ENCODE results near the gene IPO4. TPM values are rescaled to one million over a fixed set of nuclear protein-coding genes. Genes with fewer than 3 reads are reported as not detected.

The IPO4 gene
- total and polyA plus RNA-seq, 9 of the 15 experiments (the other 6 are each of a cell fraction or from before 2014, with no cell fraction given) = 7.3 to 122 (median 31.8) TPM

DNA sequence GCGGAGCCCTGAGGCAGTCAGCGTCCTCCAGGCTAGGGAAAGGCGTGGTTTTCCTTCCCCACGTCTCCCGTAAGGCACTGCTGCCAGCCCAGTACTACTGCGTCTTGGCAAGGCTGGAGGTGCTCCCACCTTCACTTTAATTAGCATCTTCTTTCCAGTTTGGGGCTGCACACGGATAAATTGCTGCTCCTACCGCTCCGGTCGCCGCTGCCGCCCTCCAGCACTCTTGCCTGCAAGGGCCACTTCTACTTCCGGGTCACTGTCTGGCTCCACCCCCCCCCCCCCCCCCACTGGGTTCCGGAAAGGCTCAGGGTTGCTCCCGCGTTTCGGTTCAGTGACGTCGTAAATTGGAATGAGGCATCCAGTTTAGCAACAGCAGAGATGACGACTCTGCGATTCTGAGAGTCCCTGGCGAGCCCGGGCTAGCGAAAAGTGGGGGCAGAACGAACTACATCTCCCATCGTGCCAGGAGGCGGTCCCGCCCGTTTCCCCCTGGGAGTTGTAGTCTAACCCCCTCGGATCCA is 43.6 kb upstream of the IPO4 start, which contains the start of gene NEDD8 (continued):
- TF ChIP-seq SRSF7 (optimal IDR thresholded peaks at IDR 0.05; ENCODE audit: low read depth, low read length) (no peak), HCFC1 (IDR thresholded peaks at IDR 0.05; ENCODE audit: low read depth, low read length) (peak; percentile 95), KDM5B (IDR thresholded peaks at IDR 0.05; ENCODE audit: insufficient replicate concordance, low read depth, low read length) (peak; percentile 55), ZNF165 (CRISPR knock-in tag; IDR thresholded peaks at IDR 0.05; ENCODE audit: borderline replicate concordance) (no peak), TEAD4 (IDR thresholded peaks at IDR 0.05; ENCODE audit: low read length) (no peak), TEAD4 (CRISPR knock-in tag; IDR thresholded peaks at IDR 0.05; ENCODE audit: borderline replicate concordance) (no peak), ZNF282 (CRISPR knock-in tag; IDR thresholded peaks at IDR 0.05) (no peak), TEAD2 (tag; IDR thresholded peaks at IDR 0.05) (no peak), ZFPM2 (CRISPR knock-in tag; IDR thresholded peaks at IDR 0.05) (no peak), KAT8 (IDR thresholded peaks at IDR 0.05; ENCODE audit: low read depth) (no peak), PTTG1 (tag; IDR thresholded peaks at IDR 0.05; ENCODE audit: low read depth) (no peak), ETV1 (tag; conservative IDR thresholded peaks at IDR 0.05; ENCODE audit: low read depth) (0 out of 2 replicates have a peak, but pooled peaks have one; percentile 15), BDP1 (IDR thresholded peaks at IDR 0.05; ENCODE audit: insufficient read depth, insufficient read length) (no peak), ZKSCAN3 (CRISPR knock-in tag; IDR thresholded peaks at IDR 0.05) (no peak), RFX7 (CRISPR knock-in tag; IDR thresholded peaks at IDR 0.05) (no peak), PML (IDR thresholded peaks at IDR 0.05; ENCODE audit: low read length) (0 out of 2 replicates have a peak, but pooled peaks have one; percentile 18), LEF1 (IDR thresholded peaks at IDR 0.05) (no peak), CBX8 (IDR thresholded peaks at IDR 0.05; ENCODE audit: borderline replicate concordance, extremely low read depth, low read depth, low read length, poor library complexity, severe bottlenecking) (no peak), MBD2 (IDR thresholded peaks at IDR 0.05; ENCODE audit: borderline replicate concordance, low read depth) (peak; percentile 86), NR0B1 (IDR thresholded peaks at IDR 0.05; ENCODE audit: partially characterized antibody) (no peak), ZNF41 (CRISPR knock-in tag; conservative IDR thresholded peaks at IDR 0.05) (no peak), ZNF384 (IDR thresholded peaks at IDR 0.05; ENCODE audit: low read depth, low read length) (no peak), XRCC4 (IDR thresholded peaks at IDR 0.05; ENCODE audit: extremely low read depth, insufficient read depth, insufficient read length) (no peak), PKNOX1 (IDR thresholded peaks at IDR 0.05) (no peak), GABPA (tag; conservative IDR thresholded peaks at IDR 0.05; ENCODE audit: low read depth) (peak; percentile 96), NCOA4 (IDR thresholded peaks at IDR 0.05; ENCODE audit: partially characterized antibody) (no peak), MEIS2 (IDR thresholded peaks at IDR 0.05; ENCODE audit: partially characterized antibody) (no peak)
- TF ChIP-seq, protein P1, sequence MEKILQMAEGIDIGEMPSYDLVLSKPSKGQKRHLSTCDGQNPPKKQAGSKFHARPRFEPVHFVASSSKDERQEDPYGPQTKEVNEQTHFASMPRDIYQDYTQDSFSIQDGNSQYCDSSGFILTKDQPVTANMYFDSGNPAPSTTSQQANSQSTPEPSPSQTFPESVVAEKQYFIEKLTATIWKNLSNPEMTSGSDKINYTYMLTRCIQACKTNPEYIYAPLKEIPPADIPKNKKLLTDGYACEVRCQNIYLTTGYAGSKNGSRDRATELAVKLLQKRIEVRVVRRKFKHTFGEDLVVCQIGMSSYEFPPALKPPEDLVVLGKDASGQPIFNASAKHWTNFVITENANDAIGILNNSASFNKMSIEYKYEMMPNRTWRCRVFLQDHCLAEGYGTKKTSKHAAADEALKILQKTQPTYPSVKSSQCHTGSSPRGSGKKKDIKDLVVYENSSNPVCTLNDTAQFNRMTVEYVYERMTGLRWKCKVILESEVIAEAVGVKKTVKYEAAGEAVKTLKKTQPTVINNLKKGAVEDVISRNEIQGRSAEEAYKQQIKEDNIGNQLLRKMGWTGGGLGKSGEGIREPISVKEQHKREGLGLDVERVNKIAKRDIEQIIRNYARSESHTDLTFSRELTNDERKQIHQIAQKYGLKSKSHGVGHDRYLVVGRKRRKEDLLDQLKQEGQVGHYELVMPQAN (IDR thresholded peaks at IDR 0.05; ENCODE audit: borderline replicate concordance) = peak; percentile 65; the same call in 1 of the 2 replicates
